HCT116 (cell line): ENCODE measurements around the gene KCTD10.

Source experiments
- CTCF ChIP-seq, 3 experiments: fragments of 200-600 bp in 1 of 3; sonication (generic) in 1 of 3; IDR thresholded peaks in 2 of 3; conservative IDR thresholded peaks in 1 of 3; 2 replicates each; pipeline ENCODE4 v1.5.1; 2012 to 2017; ENCODE audit warnings: low read depth in 2 of 3, low read length in 2 of 3, antibody characterized with exemption in 1 of 3, borderline replicate concordance in 1 of 3, control low read depth in 1 of 3, mild to moderate bottlenecking in 1 of 3, mixed read lengths in 1 of 3, mixed run types in 1 of 3, moderate library complexity in 1 of 3; ENCODE audit not compliant: insufficient read depth in 1 of 3
- EZH2 ChIP-seq: fragments of 200-600 bp; sonication (generic); IDR thresholded peaks from 2 replicates; pipeline ENCODE4 v1.6.1; 2017; ENCODE audit warnings: antibody characterized with exemption, mixed run types
- POLR2A ChIP-seq: IDR thresholded peaks from 2 replicates; pipeline ENCODE4 v1.7.0; 2011; ENCODE audit warnings: borderline replicate concordance; ENCODE audit not compliant: insufficient read depth, insufficient read length; ENCODE audit errors: extremely low read depth
- TF ChIP-seq, protein P1 (sequence below): IDR thresholded peaks from 2 replicates; pipeline ENCODE4 v1.6.1; 2012

GRCh38 chr12:109524466-109525278 is 47.6 kb upstream of the KCTD10 start:
- TF ChIP-seq CTCF (IDR thresholded peaks at IDR 0.05 in 2 of 3, conservative IDR thresholded peaks at IDR 0.05 in 1 of 3; ENCODE audit: borderline replicate concordance in 1 of 3, insufficient read depth in 1 of 3, low read depth in 2 of 3, low read length in 2 of 3) = no peak
- TF ChIP-seq, protein P1, sequence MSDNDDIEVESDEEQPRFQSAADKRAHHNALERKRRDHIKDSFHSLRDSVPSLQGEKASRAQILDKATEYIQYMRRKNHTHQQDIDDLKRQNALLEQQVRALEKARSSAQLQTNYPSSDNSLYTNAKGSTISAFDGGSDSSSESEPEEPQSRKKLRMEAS = no peak
- TF ChIP-seq POLR2A = no peak
- TF ChIP-seq EZH2 = no peak
